ENCODE results near the gene ZNF516. TPM values are rescaled to one million over a fixed set of nuclear protein-coding genes. Genes with fewer than 3 reads are reported as not detected.

Gene ZNF516
- total and polyA plus RNA-seq, 8 donors: 5.4 to 21.3 (median 12.7) TPM

DNA sequence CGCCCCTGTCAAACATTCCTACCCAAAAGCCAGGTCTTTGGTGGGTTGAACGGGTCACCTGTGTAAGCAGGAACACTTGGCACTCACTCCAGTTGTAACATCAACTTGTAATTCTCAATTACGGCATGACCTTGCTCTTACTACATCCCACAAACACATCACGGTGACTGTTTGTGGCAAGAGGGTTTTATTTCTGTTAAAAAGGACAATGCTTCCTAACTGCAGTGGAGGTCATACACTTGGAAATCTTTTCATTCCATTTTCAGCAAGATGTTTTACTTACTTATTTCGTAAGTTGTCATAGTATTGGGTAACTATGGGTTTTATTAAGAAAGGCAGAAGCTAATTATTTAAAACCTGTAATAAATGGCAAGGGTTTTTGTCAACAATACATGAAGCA lies 126.1 kb downstream of the ZNF516 start:
- TF ChIP-seq, protein P1, sequence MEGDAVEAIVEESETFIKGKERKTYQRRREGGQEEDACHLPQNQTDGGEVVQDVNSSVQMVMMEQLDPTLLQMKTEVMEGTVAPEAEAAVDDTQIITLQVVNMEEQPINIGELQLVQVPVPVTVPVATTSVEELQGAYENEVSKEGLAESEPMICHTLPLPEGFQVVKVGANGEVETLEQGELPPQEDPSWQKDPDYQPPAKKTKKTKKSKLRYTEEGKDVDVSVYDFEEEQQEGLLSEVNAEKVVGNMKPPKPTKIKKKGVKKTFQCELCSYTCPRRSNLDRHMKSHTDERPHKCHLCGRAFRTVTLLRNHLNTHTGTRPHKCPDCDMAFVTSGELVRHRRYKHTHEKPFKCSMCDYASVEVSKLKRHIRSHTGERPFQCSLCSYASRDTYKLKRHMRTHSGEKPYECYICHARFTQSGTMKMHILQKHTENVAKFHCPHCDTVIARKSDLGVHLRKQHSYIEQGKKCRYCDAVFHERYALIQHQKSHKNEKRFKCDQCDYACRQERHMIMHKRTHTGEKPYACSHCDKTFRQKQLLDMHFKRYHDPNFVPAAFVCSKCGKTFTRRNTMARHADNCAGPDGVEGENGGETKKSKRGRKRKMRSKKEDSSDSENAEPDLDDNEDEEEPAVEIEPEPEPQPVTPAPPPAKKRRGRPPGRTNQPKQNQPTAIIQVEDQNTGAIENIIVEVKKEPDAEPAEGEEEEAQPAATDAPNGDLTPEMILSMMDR (IDR thresholded peaks at IDR 0.05): no peak
- H3K27ac ChIP-seq: no peak overlapping the region
- DNase-seq: no peak
- H3K27me3 ChIP-seq: no peaks in the 10 kb centered on the region
- 59 to 63% methylated on average over 5 of the region's 5 CpGs for WGBS, 2 donors
- H3K4me1 ChIP-seq: no peaks in the 10 kb centered on the region
- no peak overlapping the region for H3K4me3 ChIP-seq
- FAIRE-seq: no peak
- intact Hi-C loops (cut with DNase I): no loop called here
- peaks cover 0 to 4% (median 0%) of the 10 kb centered on the region in 3 donors for H3K36me3 ChIP-seq
- no peaks in the 10 kb centered on the region for H3K9me3 ChIP-seq
- ATAC-seq: no peak

DNA sequence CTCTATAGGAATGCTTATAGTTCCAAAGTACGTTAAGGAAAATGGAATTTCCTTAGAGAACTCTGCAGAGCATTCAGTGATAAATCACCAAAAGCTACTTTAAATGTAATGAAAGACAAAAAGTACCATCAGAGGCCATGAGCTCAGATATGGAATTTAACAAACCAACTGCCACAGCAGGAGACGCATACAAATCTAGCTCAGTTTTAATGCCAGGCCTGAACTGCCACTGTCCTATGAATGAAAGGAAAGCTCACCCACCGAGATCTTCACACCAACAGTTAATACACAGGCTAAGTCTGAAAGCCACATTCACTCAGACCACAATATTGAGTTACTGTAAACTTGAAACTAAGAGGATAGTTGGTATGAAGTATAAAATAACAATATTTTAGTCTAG lies 126.8 kb downstream of the ZNF516 start:
- Histone ChIP-seq H3K4me1 (no peaks in the 10 kb centered on the region), H3K27me3 (no peaks in the 10 kb centered on the region), H3K4me3 (no peak overlapping the region), H3K27ac (no peak overlapping the region), H3K36me3 (peaks cover 0 to 4% (median 0%) of the 10 kb centered on the region in 3 donors), H3K9me3 (no peaks in the 10 kb centered on the region)
- intact Hi-C loops (cut with DNase I): no loop called here
- TF ChIP-seq, protein P1 (IDR thresholded peaks at IDR 0.05): no peak
- no peak for ATAC-seq
- no peak for DNase-seq
- 91 to 92% methylated on average over 3 of the region's 3 CpGs for WGBS, 2 donors
- no peak for FAIRE-seq

DNA sequence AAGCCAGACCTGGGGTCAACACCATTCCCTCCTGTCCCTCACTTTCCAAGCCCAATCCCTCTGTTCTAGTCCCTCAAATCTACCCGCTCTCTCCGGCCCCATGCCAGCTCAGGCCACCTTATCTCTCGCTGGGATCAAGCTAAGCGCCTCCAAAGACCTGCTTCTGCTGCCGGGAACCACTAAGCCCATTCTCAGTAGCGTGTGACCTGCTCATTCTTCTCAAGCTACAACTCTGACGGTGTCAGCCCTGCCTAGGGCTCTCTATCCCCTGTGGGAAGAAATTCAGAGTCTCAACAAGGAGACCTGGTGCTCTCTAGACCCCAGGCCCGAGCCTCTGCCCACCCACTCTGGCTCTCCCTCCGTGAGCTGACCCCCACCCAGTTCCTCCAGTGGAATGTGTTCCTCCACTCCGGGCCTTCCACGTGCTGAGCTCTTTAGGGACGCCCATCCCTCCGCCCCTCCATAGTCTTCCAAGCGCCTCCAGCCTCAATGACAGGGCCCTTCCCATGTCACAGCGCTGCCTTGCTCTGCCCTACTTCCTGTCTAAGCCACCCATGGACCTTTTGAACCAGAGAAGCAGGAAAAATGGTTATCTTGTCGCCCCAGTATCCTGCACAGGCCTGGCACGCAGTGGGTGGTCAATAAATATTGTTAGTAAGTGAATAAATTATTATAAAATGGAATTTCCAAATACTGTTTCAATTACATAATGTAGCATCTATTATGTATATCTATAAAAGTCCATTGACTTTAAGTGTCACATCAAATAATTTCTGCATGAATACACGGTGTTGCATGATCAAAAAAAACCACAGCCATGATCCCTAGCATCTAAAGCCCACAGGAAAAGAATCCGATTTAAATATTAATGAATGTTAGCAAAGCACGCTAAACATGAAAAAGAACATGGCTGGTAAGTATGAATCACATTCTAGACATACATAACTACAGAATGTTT lies 127.6 kb downstream of the ZNF516 start:
- H3K27me3 ChIP-seq: no peaks in the 10 kb centered on the region
- no peak for ATAC-seq
- H3K27ac ChIP-seq: no peak overlapping the region
- peaks cover 0 to 4% (median 0%) of the 10 kb centered on the region in 3 donors for H3K36me3 ChIP-seq
- no peak overlapping the region for H3K4me3 ChIP-seq
- FAIRE-seq: no peak
- DNase-seq: no peak
- 98% methylated on average over 20 of the region's 20 CpGs for WGBS, 2 donors
- H3K4me1 ChIP-seq: no peaks in the 10 kb centered on the region
- intact Hi-C loops (cut with DNase I): no loop called here
- H3K9me3 ChIP-seq: no peaks in the 10 kb centered on the region
- TF ChIP-seq, protein P1 (IDR thresholded peaks at IDR 0.05): no peak

DNA sequence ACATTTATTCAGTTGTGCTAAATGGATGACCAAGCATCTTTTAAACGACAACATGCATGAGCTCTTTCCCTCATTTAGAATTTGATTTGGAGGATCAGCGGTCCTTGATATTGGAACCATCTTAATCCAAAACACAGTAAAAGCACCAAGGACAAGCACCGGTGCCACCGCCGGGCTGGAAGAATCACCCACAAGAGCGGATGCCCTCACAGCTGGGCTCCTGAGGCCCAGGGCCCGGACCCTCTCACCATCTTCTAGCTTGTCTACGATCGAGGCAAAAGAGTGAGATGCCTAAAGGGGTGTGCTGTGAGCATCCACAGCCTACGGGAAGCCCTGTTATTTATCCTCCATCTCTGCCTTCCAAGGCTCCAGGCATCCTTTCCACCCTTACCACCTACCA lies 129.5 kb downstream of the ZNF516 start:
- ATAC-seq (no peak), DNase-seq (no peak), FAIRE-seq (no peak)
- H3K4me1 ChIP-seq: no peaks in the 10 kb centered on the region
- H3K36me3 ChIP-seq: peaks cover 0 to 13% (median 0%) of the 10 kb centered on the region in 3 donors
- no peak overlapping the region for H3K4me3 ChIP-seq
- no peak overlapping the region for H3K27ac ChIP-seq
- WGBS, 2 donors: 96% methylated on average over 10 of the region's 10 CpGs
- H3K9me3 ChIP-seq: no peaks in the 10 kb centered on the region
- TF ChIP-seq, protein P1 (IDR thresholded peaks at IDR 0.05): no peak
- intact Hi-C loops (cut with DNase I): no loop called here
- no peaks in the 10 kb centered on the region for H3K27me3 ChIP-seq
